Kidney epithelial cell (primary cell): ENCODE results near the gene IL22RA1. TPM values are rescaled to one million over a fixed set of nuclear protein-coding genes. Genes with fewer than 3 reads are reported as not detected.

ENCODE experiments used
- DNase-seq: peaks from one replicate; pipeline ENCODE4 v3.0.0-alpha.2; 2010; ENCODE audit warnings: low read depth
- H3K27me3 ChIP-seq: 2 replicates; pipeline ENCODE4 v1.6.0; 2011; ENCODE audit warnings: low read length; ENCODE audit not compliant: control insufficient read depth, insufficient read depth
- H3K36me3 ChIP-seq: 2 replicates; pipeline ENCODE4 v1.5.1; 2011; ENCODE audit warnings: low read length; ENCODE audit not compliant: control insufficient read depth, insufficient read depth
- H3K4me3 ChIP-seq: 2 replicates; pipeline ENCODE4 v1.5.1; 2011; ENCODE audit warnings: low read depth, mild to moderate bottlenecking, control low read depth, low read length
- total RNA-seq: library from RNA; depleted of rRNA; stranded (reverse); fragments of >200 nt; gene quantifications from 2 replicates; pipeline ENCODE4 v1.2.3, GENCODE V29; 2015
- TF ChIP-seq, protein P1 (sequence below): IDR thresholded peaks from 2 replicates; pipeline ENCODE4 v1.5.1; 2011; ENCODE audit warnings: mild to moderate bottlenecking, moderate library complexity, low read length, control low read depth, inconsistent platforms; ENCODE audit not compliant: insufficient read depth, poor library complexity, severe bottlenecking

The IL22RA1 gene
- total RNA-seq, 1 donor from 2014 or later: 0.21 TPM

DNA sequence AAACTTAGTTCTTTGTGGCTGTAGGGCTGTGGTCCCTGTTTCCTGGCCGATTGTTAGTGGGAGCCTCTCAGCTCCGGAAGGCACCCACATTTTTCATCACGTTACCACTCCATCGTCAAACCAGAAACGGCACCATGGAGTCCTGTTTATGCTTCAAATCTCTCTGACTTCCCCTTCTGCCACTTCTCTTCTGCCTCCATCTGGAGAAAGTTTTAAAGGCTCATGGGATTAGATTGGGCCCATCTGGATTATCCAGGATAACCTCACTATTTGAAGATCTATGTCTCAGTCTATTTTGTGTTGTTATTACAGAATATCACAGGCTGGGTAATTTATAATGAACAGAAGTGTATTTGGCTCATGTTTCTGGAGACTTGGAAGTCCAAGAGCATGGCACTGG is 19.3 kb upstream of the IL22RA1 start:
- DNase-seq: no peak
- Histone ChIP-seq H3K36me3 (no peaks in the 10 kb centered on the region), H3K4me3 (no peak overlapping the region), H3K27me3 (no peaks in the 10 kb centered on the region)
- TF ChIP-seq, protein P1, sequence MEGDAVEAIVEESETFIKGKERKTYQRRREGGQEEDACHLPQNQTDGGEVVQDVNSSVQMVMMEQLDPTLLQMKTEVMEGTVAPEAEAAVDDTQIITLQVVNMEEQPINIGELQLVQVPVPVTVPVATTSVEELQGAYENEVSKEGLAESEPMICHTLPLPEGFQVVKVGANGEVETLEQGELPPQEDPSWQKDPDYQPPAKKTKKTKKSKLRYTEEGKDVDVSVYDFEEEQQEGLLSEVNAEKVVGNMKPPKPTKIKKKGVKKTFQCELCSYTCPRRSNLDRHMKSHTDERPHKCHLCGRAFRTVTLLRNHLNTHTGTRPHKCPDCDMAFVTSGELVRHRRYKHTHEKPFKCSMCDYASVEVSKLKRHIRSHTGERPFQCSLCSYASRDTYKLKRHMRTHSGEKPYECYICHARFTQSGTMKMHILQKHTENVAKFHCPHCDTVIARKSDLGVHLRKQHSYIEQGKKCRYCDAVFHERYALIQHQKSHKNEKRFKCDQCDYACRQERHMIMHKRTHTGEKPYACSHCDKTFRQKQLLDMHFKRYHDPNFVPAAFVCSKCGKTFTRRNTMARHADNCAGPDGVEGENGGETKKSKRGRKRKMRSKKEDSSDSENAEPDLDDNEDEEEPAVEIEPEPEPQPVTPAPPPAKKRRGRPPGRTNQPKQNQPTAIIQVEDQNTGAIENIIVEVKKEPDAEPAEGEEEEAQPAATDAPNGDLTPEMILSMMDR: no peak

DNA sequence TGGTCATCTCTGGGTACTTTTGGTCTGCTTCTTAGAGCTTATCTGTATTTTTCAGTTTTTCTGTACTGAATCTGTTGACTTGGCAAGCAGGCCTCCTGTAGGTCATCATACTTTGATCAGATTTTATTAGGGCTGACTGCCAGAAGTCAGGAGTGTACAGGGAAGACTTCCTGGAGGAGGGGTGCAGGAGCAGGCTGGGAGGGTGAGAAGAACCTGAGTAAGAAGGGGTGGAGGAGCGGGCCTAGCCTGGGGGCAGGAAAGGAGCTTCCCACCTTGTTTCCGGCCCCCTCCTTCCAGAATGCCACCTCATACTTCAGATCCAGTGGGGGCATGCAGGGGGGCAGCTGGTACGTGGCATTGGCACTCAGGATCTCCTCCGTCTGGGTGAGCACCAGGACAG is 18.3 kb upstream of the IL22RA1 start:
- Histone ChIP-seq H3K4me3 (no peak overlapping the region), H3K27me3 (no peaks in the 10 kb centered on the region), H3K36me3 (no peaks in the 10 kb centered on the region)
- TF ChIP-seq, protein P1: no peak
- no peak for DNase-seq

DNA sequence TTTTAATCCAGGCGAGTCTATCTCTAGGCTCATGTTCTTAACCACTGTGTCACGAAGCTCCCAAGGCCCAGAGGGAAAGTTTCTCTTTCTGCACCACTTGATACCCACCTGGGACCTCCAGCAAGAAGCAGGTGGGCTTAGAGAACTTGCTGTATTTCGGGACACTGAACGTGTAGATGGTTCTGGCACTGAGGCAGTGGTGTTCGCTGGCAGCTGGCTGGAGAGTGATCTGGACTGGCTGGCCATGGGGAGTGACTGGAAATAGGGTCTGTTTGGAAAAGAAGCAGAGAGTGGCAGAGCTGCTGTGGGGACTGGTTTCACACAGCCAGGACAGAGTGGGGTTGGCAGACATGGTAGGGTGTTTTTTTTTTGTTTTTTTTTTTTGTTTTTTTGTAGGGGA is 16.4 kb upstream of the IL22RA1 start:
- Histone ChIP-seq H3K27me3 (no peaks in the 10 kb centered on the region), H3K4me3 (no peak overlapping the region), H3K36me3 (no peaks in the 10 kb centered on the region)
- no peak for DNase-seq
- TF ChIP-seq, protein P1: no peak

DNA sequence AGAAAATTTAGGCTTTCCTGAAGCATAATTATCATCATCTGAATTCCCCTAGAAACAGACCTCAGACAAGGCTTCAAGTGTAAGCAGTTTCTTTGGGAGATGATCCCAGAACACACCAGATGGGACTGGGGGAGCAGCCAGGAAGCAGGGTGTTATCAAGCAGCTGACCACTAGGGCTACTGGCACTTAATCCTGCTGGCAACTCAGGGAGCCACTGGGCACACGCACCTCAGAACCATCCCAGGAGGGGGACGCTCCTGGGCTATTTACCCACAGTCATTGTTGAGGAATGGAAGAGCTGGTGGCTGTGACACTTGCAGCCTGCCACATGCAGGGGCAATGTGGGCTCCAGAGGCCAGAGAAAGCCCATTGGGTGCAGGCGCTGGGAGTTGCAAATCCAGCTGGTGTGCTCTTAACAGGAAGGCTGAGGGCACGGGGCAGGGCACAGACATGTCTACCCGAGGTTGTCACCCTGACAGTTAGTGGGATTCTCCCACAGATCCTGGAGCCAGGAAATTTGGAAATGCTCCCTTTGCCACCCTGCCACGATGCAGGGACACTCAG is 15.1 kb upstream of the IL22RA1 start:
- DNase-seq: no peak
- TF ChIP-seq, protein P1: peak; percentile 19
- Histone ChIP-seq H3K36me3 (no peaks in the 10 kb centered on the region), H3K27me3 (no peaks in the 10 kb centered on the region), H3K4me3 (no peak overlapping the region)

DNA sequence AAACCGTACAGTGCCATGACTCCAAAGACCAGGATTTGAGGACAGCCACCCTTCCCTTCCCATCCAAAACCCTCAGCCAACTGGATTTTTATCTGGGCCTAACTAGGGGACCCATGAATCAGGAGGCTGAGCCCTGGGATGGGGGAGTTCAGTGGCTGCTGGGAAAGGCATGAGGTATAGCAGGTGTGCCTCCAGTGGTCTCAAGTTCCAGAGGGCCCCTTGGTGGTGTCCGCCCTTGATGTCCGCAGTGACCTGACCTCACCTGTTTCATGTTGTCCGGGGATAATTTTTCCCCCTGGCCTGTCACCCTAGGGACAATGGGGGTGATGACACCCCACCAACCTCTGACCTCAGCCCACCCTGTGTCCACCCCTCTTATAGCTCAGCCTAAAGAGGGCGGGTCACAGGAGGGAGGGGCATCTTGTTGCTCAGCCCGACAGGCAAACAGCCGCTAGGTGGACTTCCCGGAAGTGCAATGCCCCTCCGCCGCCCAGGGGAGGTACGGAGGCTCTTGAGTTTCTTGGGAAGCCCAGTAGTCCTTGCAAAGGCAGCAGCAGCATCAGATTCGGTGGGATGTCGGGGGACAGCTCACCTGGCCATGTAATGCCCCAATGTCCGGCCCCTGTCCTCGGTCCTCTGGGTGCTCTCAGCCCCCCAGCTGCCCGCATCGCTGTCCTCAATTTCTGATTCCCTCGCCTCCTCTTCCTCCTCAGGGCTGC is 13.8 kb upstream of the IL22RA1 start:
- H3K4me3 ChIP-seq: no peak overlapping the region
- no peaks in the 10 kb centered on the region for H3K27me3 ChIP-seq
- no peaks in the 10 kb centered on the region for H3K36me3 ChIP-seq
- TF ChIP-seq, protein P1: no peak
- no peak for DNase-seq
